OCI-LY7 (cell line): ENCODE measurements around the gene DMRTC1. TPM values are rescaled to one million over a fixed set of nuclear protein-coding genes. Genes with fewer than 3 reads are reported as not detected.
"Not testable (repeated sequence)": the region's sequence is repeated elsewhere in the genome, so short reads cannot be mapped to it uniquely, and the experiment has no call there.

Experiments used
- Bru-seq: library from RNA; stranded (reverse); fragments of 400-500 nt; gene quantifications from one replicate; lab custom pipeline; 2021; lab: Mats Ljungman, UMichigan
- BruChase-seq, 2 experiments: library from RNA; stranded (reverse); fragments of 400-500 nt; gene quantifications; one replicate each; lab custom pipeline; 2021; lab: Mats Ljungman, UMichigan
- BruUV-seq: library from RNA; stranded (reverse); fragments of 400-500 nt; replicated peaks from 2 replicates; lab custom pipeline; 2021; lab: Mats Ljungman, UMichigan
- CTCF ChIA-PET: fragments of 300-600 bp; sonication (Branson Sonifier 250); formaldehyde crosslinking; loops from one replicate; lab custom pipeline; 2022; ENCODE audit warnings: antibody characterized with exemption; ENCODE audit not compliant: unreplicated experiment; lab: Charles Lee
- POLR2A ChIA-PET: fragments of 300-600 bp; sonication (Branson Sonifier 250); formaldehyde crosslinking; loops from one replicate; lab custom pipeline; 2022; ENCODE audit warnings: antibody characterized with exemption; lab: Charles Lee
- DNase-seq: peaks from one replicate; pipeline ENCODE4 v3.0.0-alpha.2; 2015; ENCODE audit warnings: low spot score
- H2AFZ ChIP-seq: fragments of 200-600 bp; sonication (generic), shearing (Covaris generic); 2 replicates; pipeline ENCODE4 v1.6.1; 2014; ENCODE audit warnings: mild to moderate bottlenecking, antibody characterized with exemption, low read length, moderate library complexity
- H3K27ac ChIP-seq: fragments of 200-600 bp; sonication (generic); 2 replicates; pipeline ENCODE4 v1.5.1; 2014; ENCODE audit warnings: mixed run types, low read depth, mild to moderate bottlenecking, moderate library complexity, low read length, inconsistent platforms; ENCODE audit not compliant: poor library complexity, severe bottlenecking
- H3K36me3 ChIP-seq: fragments of 200-600 bp; sonication (generic); 2 replicates; pipeline ENCODE4 v1.6.1; 2014; ENCODE audit warnings: mild to moderate bottlenecking, antibody characterized with exemption, low read length, moderate library complexity, mixed read lengths; ENCODE audit not compliant: insufficient read depth
- H3K4me1 ChIP-seq: fragments of 200-600 bp; sonication (generic); 2 replicates; pipeline ENCODE4 v1.5.1; 2014; ENCODE audit warnings: mild to moderate bottlenecking, low read length; ENCODE audit not compliant: insufficient read depth, poor library complexity, severe bottlenecking
- H3K4me2 ChIP-seq: fragments of 200-600 bp; sonication (generic); 2 replicates; pipeline ENCODE4 v1.6.1; 2014; ENCODE audit warnings: mild to moderate bottlenecking, low read length
- H3K4me3 ChIP-seq: fragments of 200-600 bp; sonication (generic); 2 replicates; pipeline ENCODE4 v1.5.1; 2014; ENCODE audit warnings: mild to moderate bottlenecking, low read depth, low read length; ENCODE audit not compliant: poor library complexity, severe bottlenecking
- H3K79me2 ChIP-seq: fragments of 200-600 bp; sonication (generic); 2 replicates; pipeline ENCODE4 v1.6.1; 2016; ENCODE audit warnings: low read depth, mild to moderate bottlenecking, low read length, moderate library complexity, mixed read lengths; ENCODE audit not compliant: insufficient read depth
- H3K9me2 ChIP-seq: fragments of 200-600 bp; sonication (generic); 2 replicates; pipeline ENCODE4 v1.6.1; 2016; ENCODE audit warnings: mild to moderate bottlenecking, low read length, mixed read lengths; ENCODE audit not compliant: insufficient read depth
- H3K9me3 ChIP-seq: fragments of 200-600 bp; sonication (generic); 2 replicates; pipeline ENCODE4 v1.6.1; 2014; ENCODE audit warnings: mild to moderate bottlenecking, mixed run types, low read length, mixed read lengths
- H4K20me1 ChIP-seq: fragments of 200-600 bp; sonication (generic); 2 replicates; pipeline ENCODE4 v1.6.1; 2014; ENCODE audit warnings: mild to moderate bottlenecking, antibody characterized with exemption, low read length, moderate library complexity, mixed read lengths; ENCODE audit not compliant: insufficient read depth
- intact Hi-C: fragments of 100-400 bp; cut with micrococcal nuclease; formaldehyde crosslinking; loops from one replicate; pipeline ENCODE4 v1.10.0; 2022; ENCODE audit not compliant: unreplicated experiment
- long read RNA-seq: library from polyadenylated mRNA; stranded (forward); transcript quantifications from one replicate; pipeline ENCODE4 v2.0.0, GENCODE V29; 2022
- total RNA-seq, 2 experiments: library from RNA; depleted of rRNA in 1 of 2; stranded (reverse); fragments of >200 nt in 1 of 2; shearing (Covaris generic) in 1 of 2; gene quantifications; 2 replicates each; pipeline ENCODE4 v1.2.3, GENCODE V29; 2014 to 2022

The DMRTC1 gene, protein sequence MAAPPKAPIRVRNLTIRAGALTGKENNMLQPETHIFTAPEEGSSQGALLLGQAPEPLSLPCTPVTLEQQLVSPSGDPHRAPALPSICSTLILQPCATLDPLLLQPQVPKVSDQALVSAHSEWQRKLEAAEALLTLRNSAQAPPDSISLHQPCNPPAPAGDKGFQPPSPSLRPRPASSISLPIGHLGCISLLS
- total RNA-seq (2014; rRNA removed; shearing (Covaris generic)): not detected in 2 replicates
- total RNA-seq (2022): not detected in 2 replicates
- Bru-seq, nascent RNA: not detected
- BruChase-seq, experiment 1, labeled RNA remaining after a 6-hour chase: not detected
- not detected for BruChase-seq, experiment 2, labeled RNA remaining after a 2-hour chase
- long read RNA-seq, partial matches to known transcripts: 0 of 3 reads
- long read RNA-seq, other reads (novel, unspliced or antisense): 3 of 3 reads

GRCh38 chrX:72943819-72944169 is at the start of gene DMRTC1:
DMRTC1 (minus strand) TSS chrX:72943837; CDS start chrX:72875694, 68,143 bp downstream.
- H3K9me2 ChIP-seq, BruUV-seq, CTCF ChIA-PET, DNase-seq, H3K27ac ChIP-seq, H3K4me1 ChIP-seq, intact Hi-C loops, H2AFZ ChIP-seq, H3K79me2 ChIP-seq, H3K4me3 ChIP-seq, H3K9me3 ChIP-seq, H3K36me3 ChIP-seq, POLR2A ChIA-PET, H3K4me2 ChIP-seq, H4K20me1 ChIP-seq: not testable (repeated sequence)

DNA sequence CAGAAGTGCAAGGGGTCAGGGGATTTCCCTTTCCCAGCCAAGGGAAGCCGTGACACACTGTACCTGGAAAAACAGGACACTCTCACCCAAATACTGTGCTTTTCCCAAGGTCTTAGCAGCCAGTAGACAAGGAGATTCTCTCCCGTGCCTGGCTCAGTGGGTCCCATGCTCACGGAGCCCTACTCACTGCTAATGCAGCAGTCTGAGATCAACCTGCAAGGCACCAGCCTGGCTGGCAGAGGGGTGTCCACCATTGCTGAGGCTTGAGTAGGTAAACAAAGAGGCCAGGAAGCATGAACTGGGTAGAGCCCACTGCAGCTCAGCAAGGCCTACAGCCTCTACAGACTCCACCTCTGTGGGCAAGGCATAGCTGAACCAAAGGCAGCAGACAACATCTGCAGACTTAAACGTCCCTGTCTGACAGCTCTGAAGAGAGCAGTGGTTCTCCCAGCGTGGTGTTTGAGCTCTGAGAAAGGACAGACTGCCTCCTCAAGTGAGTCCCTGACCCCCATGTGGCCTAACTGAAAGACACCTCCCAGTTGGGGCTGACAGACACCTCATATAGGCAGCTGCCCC is 37.3 kb upstream of the DMRTC1 start:
- POLR2A ChIA-PET, BruUV-seq, H3K4me1 ChIP-seq, H3K36me3 ChIP-seq, H3K4me2 ChIP-seq, CTCF ChIA-PET, H3K27ac ChIP-seq, H3K4me3 ChIP-seq, DNase-seq, H2AFZ ChIP-seq, intact Hi-C loops, H3K9me2 ChIP-seq, H4K20me1 ChIP-seq, H3K9me3 ChIP-seq, H3K79me2 ChIP-seq: not testable (repeated sequence)

GRCh38 chrX:72974885-72975284 is 31.2 kb upstream of the DMRTC1 start:
- H3K4me3 ChIP-seq, H3K9me3 ChIP-seq, H3K9me2 ChIP-seq, H2AFZ ChIP-seq, BruUV-seq, H3K36me3 ChIP-seq, intact Hi-C loops, POLR2A ChIA-PET, CTCF ChIA-PET, H3K27ac ChIP-seq, DNase-seq, H3K4me1 ChIP-seq, H4K20me1 ChIP-seq, H3K79me2 ChIP-seq, H3K4me2 ChIP-seq: not testable (repeated sequence)

- H3K4me2 ChIP-seq, H3K27ac ChIP-seq, H2AFZ ChIP-seq, H3K4me1 ChIP-seq, BruUV-seq, intact Hi-C loops, H3K79me2 ChIP-seq, H3K9me2 ChIP-seq, H3K4me3 ChIP-seq, H4K20me1 ChIP-seq, POLR2A ChIA-PET, DNase-seq, CTCF ChIA-PET, H3K36me3 ChIP-seq, H3K9me3 ChIP-seq: not testable (repeated sequence)
Measured at GRCh38 chrX:72971859-72972258, 28.2 kb upstream of the DMRTC1 start.

- H3K4me1 ChIP-seq, H3K9me3 ChIP-seq, H3K27ac ChIP-seq, intact Hi-C loops, H2AFZ ChIP-seq, H3K4me2 ChIP-seq, H3K79me2 ChIP-seq, DNase-seq, CTCF ChIA-PET, H3K9me2 ChIP-seq, POLR2A ChIA-PET, H3K36me3 ChIP-seq, H4K20me1 ChIP-seq, BruUV-seq, H3K4me3 ChIP-seq: not testable (repeated sequence)
Measured at GRCh38 chrX:72959971-72960370, 16.3 kb upstream of the DMRTC1 start.

DNA sequence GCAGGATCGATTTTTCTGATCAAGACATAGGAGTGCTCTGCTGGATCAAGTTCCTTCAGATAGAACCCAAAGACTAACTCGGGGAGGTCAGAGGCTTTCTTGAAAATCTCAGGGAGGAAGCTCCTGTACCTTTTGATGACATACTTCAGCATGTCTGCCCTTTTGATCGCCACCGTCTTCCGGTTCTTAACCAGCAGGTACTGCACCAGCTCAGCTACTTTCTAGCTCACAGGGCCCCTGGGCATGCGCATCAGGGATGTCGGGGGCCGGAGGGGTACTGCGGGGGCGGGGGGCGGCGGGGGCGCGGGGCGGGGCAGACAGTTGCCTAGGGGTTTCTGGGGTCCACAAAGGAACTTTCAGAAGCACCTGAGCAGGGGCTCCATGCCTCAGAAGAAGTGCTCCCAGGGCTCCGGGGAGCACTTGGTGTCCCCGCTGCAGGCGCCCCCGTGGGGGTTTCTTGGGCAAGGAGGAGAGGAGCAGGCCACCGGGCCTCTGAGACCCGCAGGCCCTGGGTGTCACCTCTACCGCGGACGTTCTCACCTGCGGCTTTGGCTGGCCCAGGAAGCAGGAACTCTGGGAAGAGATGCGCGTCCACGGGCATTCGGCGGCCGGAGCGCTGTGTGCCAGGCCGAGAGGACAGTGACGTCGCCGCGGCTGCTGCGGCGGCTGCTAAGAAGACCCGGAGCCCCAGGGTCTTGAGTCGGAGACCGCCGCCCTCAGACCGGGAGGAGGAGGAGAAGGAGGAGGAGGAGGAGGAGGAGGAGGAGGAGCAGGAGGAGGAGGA is 410 bp downstream of the DMRTC1 start:
- H3K36me3 ChIP-seq, H4K20me1 ChIP-seq, H3K9me2 ChIP-seq, H3K4me3 ChIP-seq, H3K79me2 ChIP-seq, DNase-seq, POLR2A ChIA-PET, BruUV-seq, H3K9me3 ChIP-seq, H2AFZ ChIP-seq, H3K27ac ChIP-seq, H3K4me2 ChIP-seq, H3K4me1 ChIP-seq, CTCF ChIA-PET, intact Hi-C loops: not testable (repeated sequence)
